Fibroblast of lung (primary cell): Measurements from ENCODE around the gene IL11RA.

Experiments
- CTCF ChIP-seq, 2 donors: IDR thresholded peaks in 1 of 2; conservative IDR thresholded peaks in 1 of 2; 1 replicate in 1 of 2; 2 replicates in 1 of 2; pipeline ENCODE4 v1.5.1; 2011 to 2012; ENCODE audit warnings: low read length in 2 of 2, control low read depth in 1 of 2, inconsistent platforms in 1 of 2, low read depth in 1 of 2, mild to moderate bottlenecking in 1 of 2
- EZH2 ChIP-seq: IDR thresholded peaks from 2 replicates; pipeline ENCODE4 v1.5.1; 2012; ENCODE audit warnings: low read length, control low read depth, mild to moderate bottlenecking; ENCODE audit errors: missing control alignments

- TF ChIP-seq EZH2 (no peak), CTCF (conservative IDR thresholded peaks at IDR 0.05 in 1 of 2, IDR thresholded peaks at IDR 0.05 in 1 of 2; ENCODE audit: low read depth in 1 of 2, low read length in 2 of 2) (no peak)
These were observed 15.1 kb upstream of the IL11RA start for GRCh38 chr9:34636791-34637355.
